H9 (cell line): Measurements from ENCODE around the gene PTGFR. TPM values are rescaled to one million over a fixed set of nuclear protein-coding genes. Genes with fewer than 3 reads are reported as not detected.

Experiments used
- DNase-seq: peaks from one replicate; pipeline ENCODE4 v3.0.0-alpha.2; 2017
- H2AFZ ChIP-seq: one replicate; pipeline ENCODE4 v1.6.1; 2013; ENCODE audit warnings: mild to moderate bottlenecking, low read length, control low read depth, moderate library complexity
- H2AK5ac ChIP-seq: 2 replicates; pipeline ENCODE4 v1.6.1; 2013; ENCODE audit warnings: low read length, control low read depth, mixed read lengths; ENCODE audit not compliant: insufficient read length
- H2BK120ac ChIP-seq: one replicate; pipeline ENCODE4 v1.6.1; 2013; ENCODE audit warnings: low read depth, mild to moderate bottlenecking, low read length, control low read depth, inconsistent platforms; ENCODE audit not compliant: poor library complexity, severe bottlenecking
- H2BK12ac ChIP-seq: 2 replicates; pipeline ENCODE4 v1.6.1; 2013; ENCODE audit warnings: low read length, control low read depth, mixed read lengths, low read depth; ENCODE audit not compliant: insufficient read length
- H2BK15ac ChIP-seq: 2 replicates; pipeline ENCODE4 v1.6.1; 2013; ENCODE audit warnings: low read depth, low read length, control low read depth
- H2BK20ac ChIP-seq: one replicate; pipeline ENCODE4 v1.6.1; 2013; ENCODE audit warnings: low read depth, mild to moderate bottlenecking, low read length, control low read depth, inconsistent platforms; ENCODE audit not compliant: poor library complexity, severe bottlenecking
- H2BK5ac ChIP-seq: 2 replicates; pipeline ENCODE4 v1.6.1; 2013; ENCODE audit warnings: low read length, control low read depth, mixed read lengths; ENCODE audit not compliant: insufficient read length
- H3K14ac ChIP-seq: 2 replicates; pipeline ENCODE4 v1.6.1; 2013; ENCODE audit warnings: low read length, control low read depth; ENCODE audit not compliant: insufficient read depth
- H3K18ac ChIP-seq: 2 replicates; pipeline ENCODE4 v1.6.1; 2013; ENCODE audit warnings: low read depth, mild to moderate bottlenecking, mixed read lengths, low read length, control low read depth; ENCODE audit not compliant: insufficient read length
- H3K23ac ChIP-seq: 2 replicates; pipeline ENCODE4 v1.6.1; 2013; ENCODE audit warnings: low read length, control low read depth, mixed read lengths, low read depth; ENCODE audit not compliant: insufficient read length
- H3K23me2 ChIP-seq: 2 replicates; pipeline ENCODE4 v1.6.1; 2013; ENCODE audit warnings: low read depth, mild to moderate bottlenecking, mixed read lengths, low read length, control low read depth; ENCODE audit not compliant: insufficient read length, poor library complexity, severe bottlenecking
- H3K27ac ChIP-seq: 2 replicates; pipeline ENCODE4 v1.5.1; 2013; ENCODE audit warnings: low read length, control low read depth, mixed read lengths, low read depth; ENCODE audit not compliant: insufficient read length
- H3K27me3 ChIP-seq: 2 replicates; pipeline ENCODE4 v1.6.1; 2013; ENCODE audit warnings: low read length, control low read depth, inconsistent platforms; ENCODE audit not compliant: insufficient read depth
- H3K4ac ChIP-seq: 2 replicates; pipeline ENCODE4 v1.6.1; 2013; ENCODE audit warnings: low read depth, mild to moderate bottlenecking, control low read depth, inconsistent platforms, low read length, moderate library complexity
- H3K4me1 ChIP-seq: 2 replicates; pipeline ENCODE4 v1.6.1; 2013; ENCODE audit warnings: low read length, control low read depth, inconsistent platforms; ENCODE audit not compliant: insufficient read depth
- H3K4me2 ChIP-seq: 2 replicates; pipeline ENCODE4 v1.6.1; 2013; ENCODE audit warnings: low read length, control low read depth, mixed read lengths; ENCODE audit not compliant: insufficient read length, insufficient read depth
- H3K56ac ChIP-seq: 2 replicates; pipeline ENCODE4 v1.6.1; 2013; ENCODE audit warnings: low read depth, mild to moderate bottlenecking, mixed read lengths, low read length, control low read depth; ENCODE audit not compliant: insufficient read length
- H3K79me1 ChIP-seq: 2 replicates; pipeline ENCODE4 v1.6.1; 2013; ENCODE audit warnings: low read depth, mild to moderate bottlenecking, moderate library complexity, low read length, control low read depth, inconsistent platforms; ENCODE audit not compliant: insufficient read depth, poor library complexity, severe bottlenecking
- H3K79me2 ChIP-seq: 2 replicates; pipeline ENCODE4 v1.6.1; 2013; ENCODE audit warnings: low read length, control low read depth, inconsistent platforms; ENCODE audit not compliant: insufficient read depth
- H3K9ac ChIP-seq: 2 replicates; pipeline ENCODE4 v1.6.1; 2013; ENCODE audit warnings: low read length, control low read depth, mixed read lengths; ENCODE audit not compliant: insufficient read length; ENCODE audit errors: extremely low read depth
- H3K9me3 ChIP-seq: one replicate; pipeline ENCODE4 v1.6.1; 2013; ENCODE audit warnings: low read depth, low read length, inconsistent platforms; ENCODE audit not compliant: control insufficient read depth
- H3T11ph ChIP-seq: one replicate; pipeline ENCODE4 v1.6.1; 2013; ENCODE audit warnings: mild to moderate bottlenecking, low read length, control low read depth, inconsistent platforms
- H4K20me1 ChIP-seq: one replicate; pipeline ENCODE4 v1.6.1; 2013; ENCODE audit not compliant: control insufficient read depth, insufficient read length, insufficient read depth
- H4K5ac ChIP-seq: 2 replicates; pipeline ENCODE4 v1.6.1; 2013; ENCODE audit warnings: low read depth, mild to moderate bottlenecking, mixed read lengths, low read length, control low read depth; ENCODE audit not compliant: insufficient read length
- H4K8ac ChIP-seq: replicated peaks from 2 replicates; pipeline ENCODE4 v1.6.1; 2013; ENCODE audit warnings: low read length, control low read depth, mixed read lengths, low read depth; ENCODE audit not compliant: insufficient read length
- H4K91ac ChIP-seq: 2 replicates; pipeline ENCODE4 v1.6.1; 2013; ENCODE audit warnings: low read depth, mild to moderate bottlenecking, moderate library complexity, mixed read lengths, low read length, control low read depth; ENCODE audit not compliant: insufficient read length
- H3K27ac Mint-ChIP-seq, 3 experiments: 2 replicates in 2 of 3; 3 replicates in 1 of 3; pipeline ENCODE4 v1.8.0; 2020 to 2021; ENCODE audit warnings: mixed read lengths in 3 of 3, mild to moderate bottlenecking in 1 of 3, moderate library complexity in 1 of 3
- H3K27me3 Mint-ChIP-seq: 2 replicates; pipeline ENCODE4 v1.8.0; 2021; ENCODE audit warnings: low read depth, mild to moderate bottlenecking, moderate library complexity, mixed read lengths
- H3K36me3 Mint-ChIP-seq, 3 experiments: 2 replicates in 2 of 3; 3 replicates in 1 of 3; pipeline ENCODE4 v1.8.0; 2020 to 2021; ENCODE audit warnings: low read depth in 3 of 3, mixed read lengths in 3 of 3; ENCODE audit not compliant: insufficient read depth in 1 of 3
- H3K4me1 Mint-ChIP-seq, 2 experiments: 2 replicates each; pipeline ENCODE4 v1.8.0; 2020; ENCODE audit warnings: mixed read lengths in 2 of 2
- H3K4me3 Mint-ChIP-seq, 2 experiments: 2 replicates in 1 of 2; 3 replicates in 1 of 2; pipeline ENCODE4 v1.8.0; 2020 to 2021; ENCODE audit warnings: mild to moderate bottlenecking in 2 of 2, mixed read lengths in 2 of 2, moderate library complexity in 1 of 2
- H3K9me3 Mint-ChIP-seq, 2 experiments: 2 replicates in 1 of 2; 3 replicates in 1 of 2; pipeline ENCODE4 v1.8.0; 2020; ENCODE audit warnings: mild to moderate bottlenecking in 2 of 2, mixed read lengths in 2 of 2, moderate library complexity in 1 of 2
- CTCF ChIP-seq: fragments of 200-600 bp; sonication (generic); conservative IDR thresholded peaks from 3 replicates; pipeline ENCODE4 v1.8.0; 2021; ENCODE audit warnings: antibody characterized with exemption, mild to moderate bottlenecking
- WGBS: extraction: QIAGEN DNeasy Blood & Tissue Kit; methylation state at CpG from one replicate; pipeline ENCODE4 v1.1.7; 2013; ENCODE audit warnings: missing lambda C conversion rate, low lambda C conversion rate, mixed read lengths; ENCODE audit not compliant: insufficient read length; ENCODE audit errors: extremely low coverage; 5-methylcytosine and 5-hydroxymethylcytosine counted together
- total RNA-seq: library from RNA; stranded (reverse); gene quantifications from 2 replicates; pipeline ENCODE4 v1.2.1, GENCODE V29; 2021

The PTGFR gene
- total RNA-seq, 1 experiment from 2014 or later = not detected

GRCh38 chr1:78475888-78476610, 14.7 kb upstream of the PTGFR start:
- no peaks in the 10 kb centered on the region for H4K20me1 ChIP-seq

More at GRCh38 chr1:78475888-78476610, 14.7 kb upstream of the PTGFR start:
- Histone ChIP-seq H2AFZ (no peak overlapping the region), H2BK5ac (no peak overlapping the region), H3K9me3 (no peaks in the 10 kb centered on the region), H3K79me1 (no peaks in the 10 kb centered on the region), H4K5ac (no peak overlapping the region), H3K27me3 (no peaks in the 10 kb centered on the region), H3T11ph (no peak overlapping the region), H3K14ac (no peak overlapping the region), H3K27ac (no peak overlapping the region), H3K79me2 (no peaks in the 10 kb centered on the region), H4K91ac (no peak overlapping the region), H3K18ac (no peak overlapping the region), H3K9ac (no peak overlapping the region), H2BK120ac (no peak overlapping the region), H3K23me2 (no peaks in the 10 kb centered on the region), H3K23ac (no peak overlapping the region), H2AK5ac (no peak overlapping the region), H3K56ac (no peak overlapping the region), H2BK20ac (no peak overlapping the region), H3K4ac (no peak overlapping the region), H2BK15ac (no peak overlapping the region), H2BK12ac (no peak overlapping the region), H3K4me1 (no peaks in the 10 kb centered on the region), H3K4me2 (no peak overlapping the region), H4K8ac (no peak overlapping the region)
- no peaks in the 10 kb centered on the region for H3K9me3 Mint-ChIP-seq
- no CpG with 5 or more reads among the region's 4 CpGs for WGBS
- no peak overlapping the region for H3K4me3 Mint-ChIP-seq
- no peak overlapping the region for H3K27ac Mint-ChIP-seq
- TF ChIP-seq CTCF = no peak
- DNase-seq = no peak
- peaks cover 3% of the 10 kb centered on the region in 2 experiments; a peak in 2 of 4 replicates for H3K4me1 Mint-ChIP-seq
- H3K36me3 Mint-ChIP-seq = no peaks in the 10 kb centered on the region
- no peaks in the 10 kb centered on the region; the same call in 1 of the 2 replicates for H3K27me3 Mint-ChIP-seq
